Measurements from ENCODE around the gene DHTKD1. TPM values are rescaled to one million over a fixed set of nuclear protein-coding genes. Genes with fewer than 3 reads are reported as not detected.

DHTKD1 gene
- total RNA-seq, 1 experiment from 2014 or later: 15.8 TPM

- H3K27me3 ChIP-seq (ENCODE audit: control insufficient read depth, insufficient read depth, low read length): no peaks in the 10 kb centered on the region
- H3K27ac ChIP-seq (ENCODE audit: low read length): no peak overlapping the region
- BruUV-seq (replicated peaks): no TSS peak
- H3K36me3 ChIP-seq (ENCODE audit: control insufficient read depth, insufficient read depth, low read length): no peaks in the 10 kb centered on the region
- peaks cover 3% of the 10 kb centered on the region; the same call in 1 of the 2 replicates for H3K4me1 ChIP-seq (ENCODE audit: control insufficient read depth, insufficient read depth, low read length)
- H3K9me3 ChIP-seq (ENCODE audit: control insufficient read depth, insufficient read depth, low read depth, low read length): no peaks in the 10 kb centered on the region
- DNase-seq (ENCODE audit: low read depth, low spot score): no peak
- TF ChIP-seq SIN3A (IDR thresholded peaks at IDR 0.05; ENCODE audit: borderline replicate concordance, insufficient read depth, low read depth, low read length) (no peak), TCF7L2 (IDR thresholded peaks at IDR 0.05; ENCODE audit: low read depth, low read length) (no peak), CTCF (IDR thresholded peaks at IDR 0.05) (no peak), POLR2AphosphoS5 (IDR thresholded peaks at IDR 0.05; ENCODE audit: low read depth, low read length) (no peak), REST (IDR thresholded peaks at IDR 0.05; ENCODE audit: insufficient read depth in 1 of 2, low read depth in 2 of 2, low read length in 1 of 2) (no peak)
- intact Hi-C loops (cut with micrococcal nuclease; ENCODE audit: unreplicated experiment): no loop called here
- no peak for ATAC-seq
- H3K4me3 ChIP-seq (ENCODE audit: low read depth in 2 of 2, low read length in 2 of 2): no peak overlapping the region
- CTCF ChIA-PET: no interaction called here
- POLR2A ChIA-PET: no interaction called here
- in situ Hi-C loops (cut with HindIII; ENCODE audit: low pct_unique_long_range_greater_than_20kb, low sequenced_read_pairs): no loop called here
These were observed 17.5 kb upstream of the DHTKD1 start for GRCh38 chr10:12051241-12051640.

GRCh38 chr10:12055732-12056131 lies 13.0 kb upstream of the DHTKD1 start:
- CTCF ChIA-PET: no interaction called here

More at GRCh38 chr10:12055732-12056131, 13.0 kb upstream of the DHTKD1 start:
- POLR2A ChIA-PET: no interaction called here
- H3K36me3 ChIP-seq (ENCODE audit: control insufficient read depth, insufficient read depth, low read length): no peaks in the 10 kb centered on the region
- TF ChIP-seq SIN3A (IDR thresholded peaks at IDR 0.05; ENCODE audit: borderline replicate concordance, insufficient read depth, low read depth, low read length) (no peak), CTCF (IDR thresholded peaks at IDR 0.05) (no peak), TCF7L2 (IDR thresholded peaks at IDR 0.05; ENCODE audit: low read depth, low read length) (no peak), REST (IDR thresholded peaks at IDR 0.05; ENCODE audit: insufficient read depth in 1 of 2, low read depth in 2 of 2, low read length in 1 of 2) (no peak), POLR2AphosphoS5 (IDR thresholded peaks at IDR 0.05; ENCODE audit: low read depth, low read length) (no peak)
- no peak for DNase-seq (ENCODE audit: low read depth, low spot score)
- no peak overlapping the region for H3K27ac ChIP-seq (ENCODE audit: low read length)
- H3K9me3 ChIP-seq (ENCODE audit: control insufficient read depth, insufficient read depth, low read depth, low read length): no peaks in the 10 kb centered on the region
- ATAC-seq: no peak
- H3K4me3 ChIP-seq (ENCODE audit: low read depth in 2 of 2, low read length in 2 of 2): no peak overlapping the region
- in situ Hi-C loops (cut with HindIII; ENCODE audit: low pct_unique_long_range_greater_than_20kb, low sequenced_read_pairs) (no loop called here), intact Hi-C loops (cut with micrococcal nuclease; ENCODE audit: unreplicated experiment) (no loop called here)
- BruUV-seq (replicated peaks): no TSS peak
- no peaks in the 10 kb centered on the region for H3K27me3 ChIP-seq (ENCODE audit: control insufficient read depth, insufficient read depth, low read length)
- H3K4me1 ChIP-seq (ENCODE audit: control insufficient read depth, insufficient read depth, low read length): peaks cover 3% of the 10 kb centered on the region; the same call in 1 of the 2 replicates

All from Panc1 (cell line).